Measurements from ENCODE around the gene MMP14. TPM values are rescaled to one million over a fixed set of nuclear protein-coding genes. Genes with fewer than 3 reads are reported as not detected.

The MMP14 gene
- total RNA-seq, 1 experiment from 2014 or later, result 17.8 TPM

DNA sequence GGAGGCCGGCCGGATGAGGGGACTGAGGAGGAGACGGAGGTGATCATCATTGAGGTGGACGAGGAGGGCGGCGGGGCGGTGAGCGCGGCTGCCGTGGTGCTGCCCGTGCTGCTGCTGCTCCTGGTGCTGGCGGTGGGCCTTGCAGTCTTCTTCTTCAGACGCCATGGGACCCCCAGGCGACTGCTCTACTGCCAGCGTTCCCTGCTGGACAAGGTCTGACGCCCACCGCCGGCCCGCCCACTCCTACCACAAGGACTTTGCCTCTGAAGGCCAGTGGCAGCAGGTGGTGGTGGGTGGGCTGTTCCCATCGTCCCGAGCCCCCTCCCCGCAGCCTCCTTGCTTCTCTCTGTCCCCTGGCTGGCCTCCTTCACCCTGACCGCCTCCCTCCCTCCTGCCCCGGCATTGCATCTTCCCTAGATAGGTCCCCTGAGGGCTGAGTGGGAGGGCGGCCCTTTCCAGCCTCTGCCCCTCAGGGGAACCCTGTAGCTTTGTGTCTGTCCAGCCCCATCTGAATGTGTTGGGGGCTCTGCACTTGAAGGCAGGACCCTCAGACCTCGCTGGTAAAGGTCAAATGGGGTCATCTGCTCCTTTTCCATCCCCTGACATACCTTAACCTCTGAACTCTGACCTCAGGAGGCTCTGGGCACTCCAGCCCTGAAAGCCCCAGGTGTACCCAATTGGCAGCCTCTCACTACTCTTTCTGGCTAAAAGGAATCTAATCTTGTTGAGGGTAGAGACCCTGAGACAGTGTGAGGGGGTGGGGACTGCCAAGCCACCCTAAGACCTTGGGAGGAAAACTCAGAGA, 9.6 kb downstream of the MMP14 start:
- Histone ChIP-seq H3K36me3 (ENCODE audit: control insufficient read depth in 1 of 2, insufficient read depth in 2 of 2, low read length in 2 of 2) (no peaks in the 10 kb centered on the region), H3K9me3 (ENCODE audit: control insufficient read depth in 1 of 2, insufficient read depth in 1 of 2, low read depth in 1 of 2, low read length in 2 of 2) (no peaks in the 10 kb centered on the region), H3K4me3 (replicated peaks in 1 of 2; ENCODE audit: low read depth in 1 of 2, low read length in 2 of 2) (no peak overlapping the region), H3K27me3 (ENCODE audit: insufficient read depth, low read length) (no peaks in the 10 kb centered on the region), H3K79me2 (ENCODE audit: insufficient read depth, low read length) (no peaks in the 10 kb centered on the region), H3K4me2 (ENCODE audit: low read length) (no peak overlapping the region), H3K4me1 (ENCODE audit: control insufficient read depth in 1 of 2, insufficient read depth in 2 of 2, low read length in 2 of 2) (no peaks in the 10 kb centered on the region), H4K20me1 (ENCODE audit: insufficient read depth) (no peaks in the 10 kb centered on the region), H3K9ac (ENCODE audit: low read length) (no peak overlapping the region), H2AFZ (ENCODE audit: low read depth, low read length, poor library complexity, severe bottlenecking) (no peak overlapping the region), H3K9me2 (ENCODE audit: insufficient read depth) (no peaks in the 10 kb centered on the region), H3K27ac (ENCODE audit: low read depth, low read length) (no peak overlapping the region)
- no TSS peak for BruUV-seq (replicated peaks)
- no peak for DNase-seq (ENCODE audit: low read depth, low spot score)
- TF ChIP-seq SP1 (IDR thresholded peaks at IDR 0.05; ENCODE audit: low read depth) (no peak), RAD21 (IDR thresholded peaks at IDR 0.05; ENCODE audit: low read depth) (no peak)
- ChIA-PET RAD21 (ENCODE audit: low non-redundant PET in 1 of 2, low total read pairs in 2 of 2, uncharacterized antibody in 2 of 2, unreplicated experiment in 2 of 2) (no interaction called here), CTCF (no interaction called here), POLR2A (no interaction called here)
- intact Hi-C loops (cut with micrococcal nuclease), result no loop called here
- ATAC-seq, result no peak

DNA sequence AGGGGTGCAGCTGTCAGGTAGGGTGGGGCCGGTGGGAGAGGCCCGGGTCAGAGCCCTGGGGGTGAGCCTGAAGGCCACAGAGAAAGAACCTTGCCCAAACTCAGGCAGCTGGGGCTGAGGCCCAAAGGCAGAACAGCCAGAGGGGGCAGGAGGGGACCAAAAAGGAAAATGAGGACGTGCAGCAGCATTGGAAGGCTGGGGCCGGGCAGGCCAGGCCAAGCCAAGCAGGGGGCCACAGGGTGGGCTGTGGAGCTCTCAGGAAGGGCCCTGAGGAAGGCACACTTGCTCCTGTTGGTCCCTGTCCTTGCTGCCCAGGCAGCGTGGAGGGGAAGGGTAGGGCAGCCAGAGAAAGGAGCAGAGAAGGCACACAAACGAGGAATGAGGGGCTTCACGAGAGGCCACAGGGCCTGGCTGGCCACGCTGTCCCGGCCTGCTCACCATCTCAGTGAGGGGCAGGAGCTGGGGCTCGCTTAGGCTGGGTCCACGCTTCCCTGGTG, 10.5 kb downstream of the MMP14 start:
- no peaks in the 10 kb centered on the region for H3K4me1 ChIP-seq (ENCODE audit: control insufficient read depth in 1 of 2, insufficient read depth in 2 of 2, low read length in 2 of 2)
- TF ChIP-seq RAD21 (IDR thresholded peaks at IDR 0.05; ENCODE audit: low read depth), result no peak
- no peak for TF ChIP-seq ELF1 (IDR thresholded peaks at IDR 0.05; ENCODE audit: borderline replicate concordance, low read depth)
- no peak for TF ChIP-seq ZNF274 (IDR thresholded peaks at IDR 0.05; ENCODE audit: low read depth, low read length)
- no peak for TF ChIP-seq JUND (IDR thresholded peaks at IDR 0.05)
- no peak for TF ChIP-seq CEBPB (IDR thresholded peaks at IDR 0.05; ENCODE audit: low read depth)
- no peak for TF ChIP-seq YY1 (IDR thresholded peaks at IDR 0.05; ENCODE audit: extremely low read depth, insufficient replicate concordance, low read depth, low read length)
- no peak for TF ChIP-seq POLR2AphosphoS5 (IDR thresholded peaks at IDR 0.05; ENCODE audit: low read depth, low read length)
- TF ChIP-seq, protein P1, sequence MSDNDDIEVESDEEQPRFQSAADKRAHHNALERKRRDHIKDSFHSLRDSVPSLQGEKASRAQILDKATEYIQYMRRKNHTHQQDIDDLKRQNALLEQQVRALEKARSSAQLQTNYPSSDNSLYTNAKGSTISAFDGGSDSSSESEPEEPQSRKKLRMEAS (IDR thresholded peaks at IDR 0.05), result no peak
- no peak for TF ChIP-seq SRF (IDR thresholded peaks at IDR 0.05; ENCODE audit: low read depth)
- TF ChIP-seq, protein P2, sequence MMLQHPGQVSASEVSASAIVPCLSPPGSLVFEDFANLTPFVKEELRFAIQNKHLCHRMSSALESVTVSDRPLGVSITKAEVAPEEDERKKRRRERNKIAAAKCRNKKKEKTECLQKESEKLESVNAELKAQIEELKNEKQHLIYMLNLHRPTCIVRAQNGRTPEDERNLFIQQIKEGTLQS (IDR thresholded peaks at IDR 0.05), result no peak
- H3K9me3 ChIP-seq (ENCODE audit: control insufficient read depth in 1 of 2, insufficient read depth in 1 of 2, low read depth in 1 of 2, low read length in 2 of 2), result no peaks in the 10 kb centered on the region
- intact Hi-C loops (cut with micrococcal nuclease), result no loop called here
- CTCF ChIA-PET, result interaction anchor here (1.7 kb wide), 1 partner anchor 24 kb away, joined by 3 read pairs; no protein-coding TSS in a partner anchor
- H3K4me2 ChIP-seq (ENCODE audit: low read length), result no peak overlapping the region
- RAD21 ChIA-PET (ENCODE audit: low non-redundant PET in 1 of 2, low total read pairs in 2 of 2, uncharacterized antibody in 2 of 2, unreplicated experiment in 2 of 2), result no interaction called here
- POLR2A ChIA-PET, result no interaction called here
- BruUV-seq (replicated peaks), result no TSS peak
- DNase-seq (ENCODE audit: low read depth, low spot score) (no peak), ATAC-seq (no peak)
- H3K9me2 ChIP-seq (ENCODE audit: insufficient read depth), result no peaks in the 10 kb centered on the region
- no peak overlapping the region for H2AFZ ChIP-seq (ENCODE audit: low read depth, low read length, poor library complexity, severe bottlenecking)
- no peaks in the 10 kb centered on the region for H3K79me2 ChIP-seq (ENCODE audit: insufficient read depth, low read length)
- no peaks in the 10 kb centered on the region for H4K20me1 ChIP-seq (ENCODE audit: insufficient read depth)
- no peak overlapping the region for H3K27ac ChIP-seq (ENCODE audit: low read depth, low read length)
- H3K27me3 ChIP-seq (ENCODE audit: insufficient read depth, low read length), result no peaks in the 10 kb centered on the region
- H3K36me3 ChIP-seq (ENCODE audit: control insufficient read depth in 1 of 2, insufficient read depth in 2 of 2, low read length in 2 of 2), result no peaks in the 10 kb centered on the region
- H3K4me3 ChIP-seq (replicated peaks in 1 of 2; ENCODE audit: low read depth in 1 of 2, low read length in 2 of 2), result no peak overlapping the region
- H3K9ac ChIP-seq (ENCODE audit: low read length), result no peak overlapping the region
